Measurements from ENCODE around the gene FXYD3. TPM values are rescaled to one million over a fixed set of nuclear protein-coding genes. Genes with fewer than 3 reads are reported as not detected.
"Not testable (repeated sequence)": the region's sequence is repeated elsewhere in the genome, so short reads cannot be mapped to it uniquely, and the experiment has no call there.

The FXYD3 gene
- total RNA-seq, 1 donor from 2014 or later, result 24.1 TPM

DNA sequence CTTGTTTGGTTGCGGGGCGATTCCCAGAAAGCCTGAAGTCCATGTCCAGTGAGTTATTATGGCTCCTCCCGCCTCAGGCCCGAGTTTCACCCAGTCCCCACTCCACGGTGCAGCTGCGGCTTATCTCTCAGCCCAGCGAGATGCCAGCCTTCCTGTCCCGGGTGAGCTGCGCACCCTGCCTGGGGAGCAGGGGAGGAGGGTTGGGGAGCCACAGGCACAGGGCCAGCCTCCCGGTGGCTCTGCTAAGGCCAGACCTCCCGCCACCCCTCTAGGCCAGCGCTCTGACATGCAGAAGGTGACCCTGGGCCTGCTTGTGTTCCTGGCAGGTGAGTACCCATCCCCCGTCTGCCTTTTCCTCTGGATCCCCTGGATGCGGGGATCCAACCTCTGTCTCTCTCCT lies 3.5 kb downstream of the FXYD3 start:
- DNase-seq (ENCODE audit: low spot score) (no peak), ATAC-seq (no peak)
- intact Hi-C loops (cut with DNase I), result no loop called here

- intact Hi-C loops (cut with DNase I), result no loop called here
- DNase-seq (ENCODE audit: low spot score), result no peak
- ATAC-seq, result no peak
Measured at GRCh38 chr19:35119578-35120155, 4.0 kb downstream of the FXYD3 start.

DNA sequence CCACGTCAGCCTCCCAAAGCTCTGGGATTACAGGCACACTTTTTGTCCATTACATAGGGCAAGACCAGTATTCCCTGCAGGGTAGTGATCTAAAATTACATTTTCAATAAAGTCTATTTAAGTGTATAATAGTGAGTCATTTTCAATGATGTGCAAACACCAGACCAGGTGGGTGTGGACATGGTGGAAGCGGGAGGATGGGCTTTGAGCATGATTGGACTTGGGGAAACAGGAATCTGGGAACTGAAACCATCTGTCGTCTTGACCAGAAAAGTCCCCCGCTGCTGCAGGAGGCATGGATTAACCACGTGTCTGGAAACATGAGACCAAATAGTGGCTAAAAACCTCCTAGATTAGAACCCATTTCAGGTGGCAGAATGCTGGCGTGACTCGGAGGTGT lies 4.9 kb downstream of the FXYD3 start:
- DNase-seq (ENCODE audit: low spot score) (no peak), ATAC-seq (no peak)
- intact Hi-C loops (cut with DNase I), result no loop called here

DNA sequence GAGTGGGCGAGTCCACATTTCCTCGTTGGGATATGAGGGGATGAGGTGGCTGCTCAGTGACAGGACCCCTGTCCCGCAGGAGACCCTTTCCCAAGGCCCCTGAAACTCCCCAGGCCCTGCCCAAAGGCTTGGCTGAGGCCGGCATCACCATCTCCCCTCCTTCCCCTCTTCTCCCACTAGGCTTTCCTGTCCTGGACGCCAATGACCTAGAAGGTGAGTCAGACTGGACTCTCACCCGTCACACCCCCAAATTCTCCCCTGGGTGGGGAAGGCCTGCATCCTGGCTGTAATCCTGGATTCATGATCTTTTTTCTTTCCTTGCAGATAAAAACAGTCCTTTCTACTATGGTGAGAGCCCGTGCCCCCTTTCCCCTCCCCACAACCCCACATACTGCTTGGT lies 5.3 kb downstream of the FXYD3 start:
- intact Hi-C loops (cut with DNase I), result no loop called here
- ATAC-seq (no peak), DNase-seq (ENCODE audit: low spot score) (no peak)

DNA sequence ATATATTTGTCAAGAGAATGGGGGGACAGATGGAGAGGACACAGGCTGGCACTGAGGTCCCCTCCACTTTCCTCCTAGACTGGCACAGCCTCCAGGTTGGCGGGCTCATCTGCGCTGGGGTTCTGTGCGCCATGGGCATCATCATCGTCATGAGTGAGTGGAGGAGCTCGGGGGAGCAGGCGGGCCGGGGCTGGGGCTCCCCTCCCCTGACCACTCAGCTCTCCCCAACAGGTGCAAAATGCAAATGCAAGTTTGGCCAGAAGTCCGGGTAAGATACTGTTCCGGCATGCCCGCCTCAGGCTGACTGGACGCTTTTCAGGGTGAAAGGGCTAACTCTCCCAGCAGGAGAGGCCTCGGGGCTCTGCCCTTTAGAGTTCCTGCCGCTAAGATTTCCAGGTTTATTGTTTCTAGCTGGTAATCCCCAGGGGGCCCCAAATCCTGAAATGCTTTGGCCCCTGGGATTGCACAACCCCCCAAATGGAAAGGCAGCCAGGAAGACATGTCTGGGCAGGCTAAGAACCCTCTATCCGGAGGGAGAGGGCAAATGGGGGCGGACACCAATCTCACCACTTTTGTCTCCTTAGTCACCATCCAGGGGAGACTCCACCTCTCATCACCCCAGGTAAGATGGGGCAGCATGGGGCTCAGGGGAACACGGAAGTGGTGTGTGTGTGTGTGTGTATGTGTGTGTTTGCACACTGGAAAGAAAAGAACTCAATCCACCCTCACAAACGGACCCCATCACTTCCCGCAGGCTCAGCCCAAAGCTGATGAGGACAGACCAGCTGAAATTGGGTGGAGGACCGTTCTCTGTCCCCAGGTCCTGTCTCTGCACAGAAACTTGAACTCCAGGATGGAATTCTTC lies 7.3 kb downstream of the FXYD3 start:
- intact Hi-C loops (cut with DNase I), result no loop called here
- no peak for DNase-seq (ENCODE audit: low spot score)
- ATAC-seq, result no peak

DNA sequence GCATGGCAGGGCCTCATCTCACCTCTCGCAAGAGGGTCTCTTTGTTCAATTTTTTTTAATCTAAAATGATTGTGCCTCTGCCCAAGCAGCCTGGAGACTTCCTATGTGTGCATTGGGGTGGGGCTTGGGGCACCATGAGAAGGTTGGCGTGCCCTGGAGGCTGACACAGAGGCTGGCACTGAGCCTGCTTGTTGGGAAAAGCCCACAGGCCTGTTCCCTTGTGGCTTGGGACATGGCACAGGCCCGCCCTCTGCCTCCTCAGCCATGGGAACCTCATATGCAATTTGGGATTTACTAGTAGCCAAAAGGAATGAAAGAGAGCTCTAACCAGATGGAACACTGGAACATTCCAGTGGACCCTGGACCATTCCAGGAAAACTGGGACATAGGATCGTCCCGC lies 8.0 kb downstream of the FXYD3 start:
- ATAC-seq, result peak; percentile 43
- intact Hi-C loops (cut with DNase I), result no loop called here
- peak; percentile 86 for DNase-seq (ENCODE audit: low spot score)

- DNase-seq (ENCODE audit: low spot score), result peak; percentile 98
- intact Hi-C loops (cut with DNase I), result no loop called here
- peak; percentile 93 for ATAC-seq
Measured at GRCh38 chr19:35124098-35125060, 8.8 kb downstream of the FXYD3 start.

DNA sequence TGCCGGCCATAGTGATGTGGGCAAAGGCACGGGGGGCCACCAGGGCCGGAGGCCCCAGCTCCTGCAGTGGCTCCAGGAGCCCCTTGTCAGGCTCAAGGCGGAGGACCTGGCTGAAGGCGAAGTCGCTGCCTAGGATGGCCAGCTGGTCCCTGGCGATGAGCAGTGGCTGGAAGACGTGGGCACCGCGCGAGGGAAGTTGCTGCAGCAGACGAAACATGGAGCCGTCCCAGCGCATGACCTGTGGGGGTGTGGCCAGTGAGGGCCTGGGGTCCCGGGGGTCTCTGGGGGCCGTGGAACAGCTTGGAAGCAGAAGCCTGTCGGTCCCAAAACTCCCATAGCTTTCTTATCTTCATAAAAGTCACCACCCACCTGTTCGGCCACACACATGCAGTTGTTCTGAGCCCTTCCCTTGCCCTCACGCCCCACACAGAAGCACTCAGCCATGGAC lies 9.7 kb downstream of the FXYD3 start:
- intact Hi-C loops (cut with DNase I), result no loop called here
- ATAC-seq, result no peak
- DNase-seq (ENCODE audit: low spot score), result no peak

GRCh38 chr19:35125749-35126623 lies 10.4 kb downstream of the FXYD3 start:
- DNase-seq (ENCODE audit: low spot score) (no peak), ATAC-seq (no peak)
- intact Hi-C loops (cut with DNase I), result no loop called here

- intact Hi-C loops (cut with DNase I), result no loop called here
- ATAC-seq, result no peak
- DNase-seq (ENCODE audit: low spot score), result no peak
Measured at GRCh38 chr19:35126624-35126959, 11.0 kb downstream of the FXYD3 start.

DNA sequence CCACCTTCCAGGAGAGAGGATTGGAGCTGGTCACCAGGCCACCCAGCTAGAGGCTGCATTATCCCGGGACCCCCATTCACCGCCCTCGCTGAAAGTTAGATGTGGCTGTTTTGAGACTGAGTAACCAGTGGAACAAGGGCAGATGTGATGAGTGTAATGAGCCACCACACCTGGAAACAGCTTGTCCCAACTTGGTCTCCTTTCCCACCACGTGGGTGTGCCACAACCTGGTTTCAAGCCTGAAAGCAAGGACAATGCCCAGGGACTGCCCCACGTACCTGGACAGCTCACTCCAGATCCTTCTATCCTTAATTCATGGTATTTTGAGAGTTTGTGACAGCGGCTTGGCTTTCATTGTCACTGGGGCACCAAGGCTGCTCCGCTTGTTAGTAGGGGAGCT lies 12.2 kb downstream of the FXYD3 start:
- no peak for ATAC-seq
- intact Hi-C loops (cut with DNase I), result no loop called here

DNA sequence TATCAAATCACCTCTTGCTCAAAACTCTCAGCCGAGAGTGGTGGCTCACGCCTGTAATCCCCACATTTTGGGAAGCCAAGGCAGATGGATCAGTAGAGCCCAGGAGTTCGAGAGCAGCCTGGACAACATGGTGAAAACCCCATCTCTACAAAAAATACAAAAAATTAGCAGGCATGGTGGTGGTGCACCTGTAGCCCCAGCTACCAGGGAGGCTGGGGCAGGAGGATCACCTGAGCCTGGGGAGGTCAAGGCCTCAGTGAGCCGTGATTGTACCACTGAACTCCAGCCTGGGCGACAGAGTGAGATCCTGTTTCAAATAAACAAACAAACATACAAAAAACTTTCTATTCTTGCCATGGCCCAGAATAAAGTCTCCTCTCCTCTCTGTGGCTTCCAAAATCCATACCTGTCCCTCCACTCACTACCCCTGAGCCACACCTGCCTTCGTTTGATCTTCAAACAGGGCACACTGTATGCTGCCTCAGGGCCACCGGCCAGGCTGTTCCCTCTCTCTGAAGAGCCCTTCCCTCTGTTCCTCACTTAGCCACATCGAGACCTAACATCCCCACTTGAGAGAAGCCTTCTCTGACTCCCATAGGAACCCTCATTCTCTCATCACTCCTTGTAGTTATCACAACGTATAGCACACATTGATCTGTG lies 12.9 kb downstream of the FXYD3 start:
- ATAC-seq (no peak), DNase-seq (ENCODE audit: low spot score) (no peak)
- intact Hi-C loops (cut with DNase I), result no loop called here

More for the DNA sequence above, 12.2 kb downstream of the FXYD3 start:
- no peak for DNase-seq (ENCODE audit: low spot score)

- DNase-seq (ENCODE audit: low spot score); ATAC-seq; intact Hi-C loops (cut with DNase I): not testable (repeated sequence)
Measured at GRCh38 chr19:35129724-35130274, 14.2 kb downstream of the FXYD3 start.

- intact Hi-C loops (cut with DNase I), result no loop called here
- DNase-seq (ENCODE audit: low spot score), result no peak
- ATAC-seq, result no peak
Measured at GRCh38 chr19:35130761-35131720, 15.4 kb downstream of the FXYD3 start.

- DNase-seq (ENCODE audit: low spot score) (no peak), ATAC-seq (no peak)
- intact Hi-C loops (cut with DNase I), result no loop called here
Measured at GRCh38 chr19:35132254-35132653, 16.6 kb downstream of the FXYD3 start.

GRCh38 chr19:35133826-35134225 lies 18.2 kb downstream of the FXYD3 start:
- DNase-seq (ENCODE audit: low spot score), result no peak
- intact Hi-C loops (cut with DNase I), result no loop called here
- ATAC-seq, result no peak

Data from sciatic nerve (tissue), 2 donors.